ENCODE data around the gene DNAJC7.

The DNAJC7 gene

DNA sequence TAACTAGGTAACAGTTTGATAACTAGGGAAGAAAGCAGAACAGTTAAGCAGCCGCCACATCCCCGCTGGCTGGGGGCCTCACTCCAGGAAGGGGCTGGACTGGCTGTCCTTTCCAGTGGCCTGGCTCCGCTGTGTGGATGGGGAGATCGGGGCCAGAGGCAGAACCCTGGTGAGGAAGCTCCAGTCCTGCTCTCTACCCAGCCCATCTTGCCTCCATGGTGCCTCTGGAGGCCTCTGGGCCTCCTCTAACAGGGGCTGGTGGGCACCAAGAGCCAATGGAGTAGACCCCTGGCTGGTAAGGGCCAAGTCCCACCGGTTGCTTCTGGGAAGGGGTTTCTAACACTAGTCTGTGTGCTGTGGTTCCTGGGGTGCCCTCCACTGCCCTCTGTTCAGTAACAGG, 42.6 kb downstream of the DNAJC7 start:
- no peak for DNase-seq

DNA sequence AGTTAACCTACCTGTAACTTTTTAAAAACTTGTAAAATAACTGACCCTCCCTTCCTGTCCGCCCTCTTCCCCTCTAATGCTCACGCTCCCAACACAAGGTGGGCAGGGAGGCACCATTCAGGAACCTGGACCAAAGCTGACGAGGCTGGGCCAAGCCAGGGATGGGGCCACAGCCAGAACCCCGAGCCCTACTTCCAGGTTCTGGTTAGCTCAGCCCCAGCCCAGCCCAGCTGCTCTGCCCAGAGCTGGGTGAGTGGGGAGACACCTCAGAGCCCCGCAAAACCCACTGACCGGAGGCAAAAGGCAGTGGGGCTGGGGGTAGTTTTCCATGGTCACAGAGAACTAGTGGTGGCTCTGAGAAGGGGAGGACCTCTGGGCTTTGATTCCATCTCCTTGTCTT, 43.2 kb downstream of the DNAJC7 start:
- DNase-seq: no peak

DNA sequence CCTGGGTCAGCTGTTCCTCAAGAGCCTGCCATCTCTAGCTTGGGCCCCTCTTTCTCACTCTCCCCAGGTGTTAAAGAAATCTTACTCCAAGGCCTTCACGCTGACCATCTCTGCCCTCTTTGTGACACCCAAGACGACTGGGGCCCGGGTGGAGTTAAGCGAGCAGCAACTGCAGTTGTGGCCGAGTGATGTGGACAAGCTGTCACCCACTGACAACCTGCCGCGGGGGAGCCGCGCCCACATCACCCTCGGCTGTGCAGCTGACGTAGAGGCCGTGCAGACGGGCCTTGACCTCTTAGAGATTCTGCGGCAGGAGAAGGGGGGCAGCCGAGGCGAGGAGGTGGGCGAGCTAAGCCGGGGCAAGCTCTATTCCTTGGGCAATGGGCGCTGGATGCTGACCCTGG, 43.8 kb downstream of the DNAJC7 start:
- no peak for DNase-seq

DNA sequence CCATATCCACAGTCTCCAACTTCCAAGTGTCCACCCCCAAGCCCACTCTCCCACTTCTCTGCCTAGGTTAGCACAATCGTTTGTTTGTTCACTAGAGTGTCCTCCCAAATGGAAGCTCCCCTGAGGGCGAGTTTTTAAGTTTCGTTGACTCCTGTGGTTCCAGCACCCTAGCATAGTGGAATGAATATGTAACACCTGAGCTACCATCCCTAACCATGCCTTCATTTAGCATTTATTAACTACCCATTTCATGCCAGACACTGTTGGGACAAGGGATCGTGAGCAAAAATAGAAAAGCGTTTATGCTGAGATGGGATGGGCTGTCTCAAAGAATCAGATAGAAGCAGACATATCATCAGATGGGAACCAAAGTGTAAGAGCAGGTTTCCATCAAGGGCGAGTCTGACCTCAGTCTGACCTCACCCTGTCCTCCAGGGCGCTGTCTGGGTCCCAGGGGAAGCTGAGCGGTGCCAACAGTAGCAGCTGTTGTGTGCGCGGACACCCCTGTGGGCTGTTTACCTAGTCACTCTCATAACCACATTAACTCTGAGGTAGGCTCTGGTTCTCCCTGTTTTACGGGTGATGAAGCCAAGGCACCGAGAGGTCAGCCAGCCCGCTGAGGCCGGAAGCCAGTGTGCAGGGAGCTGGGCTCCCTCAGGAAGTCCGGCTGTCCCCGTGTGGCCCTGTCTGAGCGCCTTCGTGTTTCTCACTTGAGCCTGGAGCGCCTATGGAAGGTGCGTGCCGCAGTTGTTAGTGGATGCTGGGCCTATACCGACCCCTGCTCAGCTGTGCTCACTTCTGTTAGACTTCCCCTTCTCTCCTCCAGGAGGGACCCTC, 44.5 kb downstream of the DNAJC7 start:
- no peak for DNase-seq

DNA sequence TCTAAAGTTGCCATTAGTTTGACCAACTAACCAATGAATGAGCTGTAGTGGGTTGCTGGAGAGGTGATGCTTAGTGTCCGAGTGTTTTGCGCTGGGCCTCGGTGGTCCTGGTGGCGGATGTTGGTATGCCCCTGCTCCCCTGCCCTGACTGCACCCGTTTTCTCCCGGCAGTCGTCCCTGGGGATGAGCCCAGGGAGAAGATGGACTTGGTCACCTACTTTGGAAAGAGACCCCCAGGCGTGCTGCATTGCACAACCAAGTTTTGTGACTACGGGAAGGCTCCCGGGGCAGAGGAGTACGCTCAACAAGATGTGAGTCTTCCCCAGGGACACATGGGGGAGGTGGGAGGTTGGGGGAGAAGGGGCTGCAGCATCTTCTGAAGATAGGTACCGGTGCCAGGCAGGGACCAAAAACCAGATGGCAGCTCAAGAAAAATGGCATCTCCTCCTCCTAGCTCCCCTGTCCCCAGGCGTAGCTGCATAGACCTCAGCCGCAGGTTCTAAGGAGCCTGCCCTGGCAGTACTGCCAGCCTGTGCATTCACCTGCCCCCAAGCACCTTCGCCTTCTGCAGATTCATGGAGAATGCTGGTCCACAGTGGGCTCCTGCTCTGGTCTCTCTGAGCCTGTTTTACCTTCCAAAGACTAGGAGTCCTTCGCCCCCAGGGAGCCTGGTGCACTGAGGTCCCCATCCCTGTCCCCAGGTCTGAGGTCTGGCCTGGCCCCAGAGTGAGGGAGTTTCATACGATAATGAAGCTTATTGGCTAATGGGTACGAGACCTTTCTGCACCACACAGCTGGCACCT, 45.3 kb downstream of the DNAJC7 start:
- no peak for DNase-seq

DNA sequence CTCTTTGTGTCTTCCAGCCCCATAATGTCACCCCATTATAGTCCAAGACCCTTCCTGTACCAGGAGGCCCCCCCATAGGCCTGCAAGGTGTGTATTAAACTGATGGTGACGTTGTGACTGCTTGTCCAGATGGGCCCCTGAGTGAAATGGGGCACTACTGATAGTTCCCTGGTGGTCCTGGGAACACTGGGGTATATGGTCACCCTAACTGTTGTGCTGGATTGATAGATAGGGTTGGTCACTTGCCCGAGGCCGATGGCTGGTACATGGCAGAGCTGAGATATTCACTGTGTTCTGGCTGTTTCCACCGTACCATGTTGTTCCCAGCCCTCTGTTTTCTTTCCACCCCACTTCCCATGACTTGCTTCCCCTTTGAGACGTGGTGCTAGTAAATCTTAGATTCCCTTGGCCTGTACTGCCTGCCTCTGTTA, 46.3 kb downstream of the DNAJC7 start:
- DNase-seq: no peak

DNA sequence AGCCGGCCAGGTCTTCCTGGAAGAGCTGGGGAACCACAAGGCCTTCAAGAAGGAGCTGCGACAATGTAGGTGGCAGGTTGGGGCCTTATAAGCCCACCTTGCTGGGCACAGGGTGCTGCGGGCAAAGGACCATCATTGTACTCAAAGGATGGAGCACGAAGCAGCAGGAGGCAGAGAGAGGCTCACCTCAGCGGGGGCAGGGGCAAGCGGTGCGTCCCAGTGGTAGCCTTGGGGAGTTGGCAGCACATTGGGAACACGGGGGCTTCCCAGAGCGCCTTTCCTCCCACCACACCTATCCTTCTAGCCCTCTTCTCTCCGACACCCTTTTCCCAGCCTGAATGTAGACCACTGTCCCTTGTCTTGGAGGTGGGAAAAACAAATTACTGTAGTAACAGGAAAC, 48.6 kb downstream of the DNAJC7 start:
- no peak for DNase-seq

DNA sequence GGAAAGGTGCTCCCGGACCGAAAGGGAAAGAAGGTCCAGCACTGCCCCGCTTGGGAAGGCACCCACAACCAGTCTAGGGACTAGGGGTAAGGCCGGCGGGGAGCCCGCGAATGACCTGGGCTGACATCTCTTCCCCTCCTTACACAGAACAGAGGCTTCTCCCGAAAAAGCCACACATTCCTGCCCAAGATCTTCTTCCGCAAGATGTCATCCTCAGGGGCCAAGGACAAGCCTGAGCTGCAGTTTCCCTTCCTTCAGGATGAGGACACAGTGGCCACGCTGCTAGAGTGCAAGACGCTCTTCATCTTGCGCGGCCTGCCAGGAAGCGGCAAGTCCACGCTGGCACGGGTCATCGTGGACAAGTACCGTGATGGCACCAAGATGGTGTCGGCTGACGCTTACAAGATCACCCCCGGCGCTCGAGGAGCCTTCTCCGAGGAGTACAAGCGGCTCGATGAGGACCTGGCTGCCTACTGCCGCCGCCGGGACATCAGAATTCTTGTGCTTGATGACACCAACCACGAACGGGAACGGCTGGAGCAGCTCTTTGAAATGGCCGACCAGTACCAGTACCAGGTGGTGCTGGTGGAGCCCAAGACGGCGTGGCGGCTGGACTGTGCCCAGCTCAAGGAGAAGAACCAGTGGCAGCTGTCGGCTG, 49.2 kb downstream of the DNAJC7 start:
- DNase-seq: no peak

DNA sequence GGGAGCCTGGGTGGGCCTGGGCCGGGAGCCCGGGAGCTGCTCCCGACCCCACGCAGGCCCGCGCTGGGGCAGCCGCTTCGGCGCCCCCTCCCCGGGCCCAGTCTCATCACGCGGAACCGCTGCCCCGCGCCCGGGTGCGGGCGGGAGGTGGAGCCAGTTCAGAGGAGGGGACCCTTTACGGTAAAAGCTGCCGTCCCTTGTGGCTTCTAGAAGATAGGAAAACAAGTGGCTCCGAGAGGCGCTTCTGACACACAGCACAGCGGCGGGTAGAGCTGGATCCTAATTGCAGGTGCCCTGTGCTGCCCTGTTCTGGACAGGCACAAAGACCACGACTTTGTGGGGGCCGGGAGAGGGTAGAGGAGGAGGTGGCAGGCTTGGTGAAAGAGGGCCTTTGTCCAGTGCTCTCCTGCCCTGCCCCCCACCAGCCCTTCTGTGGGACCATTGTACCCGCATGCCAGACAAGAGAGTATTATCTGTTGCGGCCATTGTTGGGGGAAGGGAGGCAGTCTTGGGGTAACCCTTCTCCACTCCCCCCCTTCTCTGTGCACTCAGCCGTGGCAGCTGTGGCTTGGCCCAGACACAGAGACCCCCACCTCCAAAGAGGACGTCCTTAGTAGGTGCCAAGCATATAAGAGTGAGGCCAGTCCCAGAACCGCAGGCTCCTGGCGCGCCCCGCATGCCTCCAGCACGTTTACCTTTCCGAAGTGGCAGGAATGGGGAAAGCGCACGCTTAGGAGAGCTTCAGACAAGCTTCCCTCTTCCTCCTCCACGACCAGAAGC, 49.9 kb downstream of the DNAJC7 start:
- peak; percentile 46 for DNase-seq

DNA sequence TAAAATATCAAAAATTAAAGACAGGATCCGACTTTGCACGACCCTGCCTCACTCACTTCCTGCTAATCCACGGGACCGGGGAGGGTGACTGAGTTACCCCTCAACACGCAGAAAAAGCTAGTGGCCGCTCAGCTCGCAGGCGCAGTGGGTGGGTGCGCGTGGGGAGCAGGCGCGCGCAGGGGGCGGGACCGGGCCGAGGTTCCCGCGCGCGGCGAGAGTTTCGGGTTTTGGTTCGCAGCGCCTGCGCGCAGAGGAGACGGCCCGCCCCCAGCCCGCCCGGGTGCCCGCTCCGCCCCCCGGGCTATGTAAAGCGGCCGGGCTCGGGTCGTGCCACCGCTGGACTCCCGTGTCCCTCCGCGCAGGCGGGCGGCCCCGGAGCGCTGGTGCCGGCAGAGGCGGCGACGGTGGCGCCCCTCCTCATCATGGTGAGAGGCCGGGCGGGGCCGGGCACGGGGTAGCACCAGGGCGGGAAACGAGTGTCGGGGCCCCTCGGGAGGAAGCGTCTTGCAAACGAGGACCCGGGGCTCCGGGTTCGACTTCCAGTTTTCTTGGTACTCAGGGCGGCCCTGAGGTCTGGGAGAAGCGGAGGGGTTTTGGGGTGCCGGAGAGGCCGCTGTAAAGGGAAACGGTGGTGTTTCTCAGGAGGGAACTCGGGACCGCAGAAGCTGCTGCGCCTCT, 50.6 kb downstream of the DNAJC7 start, which contains the start of gene CNP:
TSS of gene CNP (plus strand) at position 333 of the 678 bp plus-strand sequence. CDS start at position 423, 90 bp downstream.
- DNase-seq: peak; percentile 93

DNA sequence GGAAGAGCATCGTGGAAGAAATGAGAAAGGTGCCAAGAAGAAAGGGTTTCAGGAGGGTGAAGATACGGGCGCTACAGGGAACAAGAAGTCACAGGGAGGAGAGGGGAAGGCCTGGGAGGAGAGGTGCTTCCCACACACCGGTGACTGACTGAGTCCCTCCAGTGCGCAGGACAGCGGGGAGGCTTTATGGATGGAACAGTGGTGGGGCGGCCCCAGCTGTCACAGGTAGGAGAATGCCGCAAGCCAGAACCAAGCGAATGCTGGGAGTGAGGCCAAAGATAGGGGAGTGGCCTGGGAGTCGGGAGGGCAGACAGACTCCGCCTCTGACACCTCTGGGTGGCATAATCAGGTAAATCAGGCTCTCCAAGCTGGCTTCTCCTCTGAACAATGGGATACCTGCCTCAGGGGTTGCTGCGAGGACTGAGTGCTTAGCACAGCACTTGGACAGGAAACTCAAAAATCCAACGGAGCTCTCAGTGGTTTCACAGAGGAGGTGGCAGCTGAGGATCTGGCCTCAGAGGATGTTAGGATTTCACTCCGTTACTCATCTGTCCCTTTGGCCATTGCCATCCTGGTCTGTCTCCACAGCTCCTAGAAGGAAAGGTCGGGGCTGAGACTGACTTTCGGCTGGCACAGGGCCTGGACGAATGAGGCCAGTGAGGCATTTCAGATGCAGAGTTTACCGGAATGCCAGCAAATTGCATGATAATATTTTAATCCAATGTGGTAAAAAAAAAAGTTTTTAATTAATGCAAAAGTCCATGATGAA, 51.4 kb downstream of the DNAJC7 start:
- no peak for DNase-seq

DNA sequence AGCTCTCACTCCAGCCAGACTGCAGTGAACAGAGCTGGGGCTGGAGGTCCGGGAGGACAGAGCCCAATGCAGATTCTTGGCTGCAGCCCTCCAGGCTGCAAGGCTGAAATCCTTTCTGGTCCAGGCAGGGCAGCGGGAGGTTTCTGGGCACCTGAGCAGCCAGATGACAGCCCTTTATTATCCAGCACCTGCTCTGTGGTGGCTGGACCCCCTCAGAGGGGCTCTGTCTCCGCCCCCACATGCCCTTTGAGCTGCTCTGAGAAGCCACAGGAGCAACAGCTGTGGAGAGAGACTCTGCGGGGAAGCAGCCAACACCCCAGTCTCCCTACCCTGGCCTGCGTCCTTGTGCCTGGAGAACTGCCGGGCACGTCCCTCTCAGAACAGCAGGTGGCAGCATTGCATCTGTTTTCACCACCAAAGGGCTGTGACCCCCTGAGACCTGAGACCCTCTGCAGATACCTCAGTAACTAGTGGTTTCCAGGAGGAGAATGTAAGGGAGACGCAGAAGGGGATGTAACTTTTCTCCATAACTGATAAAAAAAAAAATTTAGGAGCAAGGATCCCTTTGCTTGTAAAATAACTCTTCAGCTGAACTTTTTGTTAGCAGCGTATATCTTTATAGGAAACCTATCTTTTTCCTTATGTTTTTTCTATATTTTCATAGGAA, 54.3 kb downstream of the DNAJC7 start:
- peak; percentile 88 for DNase-seq

DNA sequence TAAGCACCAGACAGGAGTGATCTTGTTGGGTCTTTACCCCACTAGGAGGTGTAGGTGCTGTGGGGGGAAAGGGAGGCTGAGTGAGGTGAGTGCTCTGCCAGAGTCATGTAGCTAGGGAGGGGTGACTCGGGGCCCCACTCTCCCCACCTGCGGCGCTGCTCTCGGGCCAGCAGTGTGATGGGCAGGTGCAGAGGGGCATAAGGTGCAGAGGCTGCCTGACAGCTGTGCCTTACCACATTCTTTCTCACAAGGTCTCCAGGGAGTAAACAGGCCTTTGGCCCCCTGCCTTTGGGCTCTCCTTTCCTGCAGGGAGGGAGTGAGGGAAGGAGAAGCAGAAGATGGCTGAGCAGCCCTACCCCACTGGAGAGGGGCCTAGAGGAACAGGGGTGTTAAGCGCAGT, 55.1 kb downstream of the DNAJC7 start:
- no peak for DNase-seq

DNA sequence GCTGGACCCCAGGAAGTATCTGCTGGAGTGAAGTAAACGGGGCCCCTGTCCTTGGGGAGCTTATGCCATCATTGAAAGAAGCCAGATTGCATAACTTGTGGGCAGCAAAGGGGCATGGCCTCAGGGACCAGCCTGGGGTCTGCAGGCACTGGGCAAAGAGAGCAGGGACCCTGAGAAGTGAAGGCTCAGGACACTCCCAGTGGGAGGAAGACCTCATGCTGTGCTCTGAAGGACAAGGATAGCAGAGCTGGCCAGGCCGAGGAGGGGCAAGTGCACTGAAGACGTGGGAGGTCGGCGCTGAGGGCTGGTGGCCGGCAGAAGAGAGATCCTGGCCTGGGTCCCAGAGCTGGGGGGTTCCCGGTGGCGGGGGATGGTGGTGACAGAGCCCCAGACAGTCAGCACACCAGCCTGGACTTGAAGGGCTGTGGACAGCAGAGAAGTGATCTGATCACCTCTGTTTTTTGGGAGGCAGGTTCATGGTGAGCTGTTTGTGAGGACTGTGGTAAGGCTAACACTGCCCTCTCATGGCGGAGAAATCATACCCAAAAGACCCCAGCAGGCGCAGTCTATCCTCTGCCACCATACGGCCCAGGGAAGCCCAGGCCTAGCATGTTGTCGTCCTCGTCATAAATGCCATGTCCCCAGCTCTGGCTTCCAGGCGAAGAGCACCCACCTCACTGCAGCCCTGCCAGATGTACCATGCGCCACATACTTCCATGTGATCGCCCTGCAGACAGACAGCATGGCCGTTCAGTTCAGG, 57.7 kb downstream of the DNAJC7 start:
- DNase-seq: no peak

DNA sequence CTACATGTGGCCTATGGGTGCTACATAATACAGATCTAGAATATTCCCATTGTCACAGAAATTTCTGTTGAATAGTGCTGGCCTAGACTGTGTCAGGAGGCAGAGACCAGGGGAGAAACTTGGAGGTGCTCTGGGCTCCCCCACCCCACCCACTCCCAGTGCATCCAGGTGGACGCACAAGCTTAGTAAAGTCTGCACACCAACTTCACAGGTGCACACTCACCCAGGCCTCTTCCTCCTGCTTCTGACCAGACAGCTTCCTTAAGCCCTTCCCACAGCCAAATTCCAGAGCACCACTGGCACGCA, 58.3 kb downstream of the DNAJC7 start:
- DNase-seq: no peak

DNA sequence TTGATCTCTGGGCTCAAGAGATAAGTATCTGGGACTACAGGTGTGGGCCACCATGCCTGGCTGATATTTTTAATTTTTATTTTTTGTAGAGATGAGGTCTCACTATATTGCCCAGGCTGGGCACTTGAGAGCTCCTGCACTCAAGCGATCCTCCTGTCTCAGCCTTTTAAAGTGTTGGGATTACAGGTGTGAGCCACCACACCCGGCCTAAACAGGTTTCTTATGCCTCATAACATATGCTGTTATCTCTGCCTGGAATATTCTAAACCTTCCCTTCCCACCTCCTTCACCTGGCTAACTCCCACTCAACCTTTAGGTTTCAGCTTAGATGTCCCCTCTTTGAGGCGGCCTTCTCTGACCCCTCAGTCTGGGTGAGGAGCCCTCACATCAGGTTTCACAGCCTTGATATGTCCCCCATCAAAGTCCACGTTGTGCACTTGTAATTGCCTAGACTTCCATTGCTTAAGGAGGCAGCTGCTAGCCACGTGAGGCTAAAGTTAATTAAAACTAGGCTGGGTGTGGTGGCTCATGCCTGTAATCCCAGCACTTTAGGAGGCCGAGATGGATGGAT, 59.3 kb downstream of the DNAJC7 start:
- DNase-seq: no peak

DNA sequence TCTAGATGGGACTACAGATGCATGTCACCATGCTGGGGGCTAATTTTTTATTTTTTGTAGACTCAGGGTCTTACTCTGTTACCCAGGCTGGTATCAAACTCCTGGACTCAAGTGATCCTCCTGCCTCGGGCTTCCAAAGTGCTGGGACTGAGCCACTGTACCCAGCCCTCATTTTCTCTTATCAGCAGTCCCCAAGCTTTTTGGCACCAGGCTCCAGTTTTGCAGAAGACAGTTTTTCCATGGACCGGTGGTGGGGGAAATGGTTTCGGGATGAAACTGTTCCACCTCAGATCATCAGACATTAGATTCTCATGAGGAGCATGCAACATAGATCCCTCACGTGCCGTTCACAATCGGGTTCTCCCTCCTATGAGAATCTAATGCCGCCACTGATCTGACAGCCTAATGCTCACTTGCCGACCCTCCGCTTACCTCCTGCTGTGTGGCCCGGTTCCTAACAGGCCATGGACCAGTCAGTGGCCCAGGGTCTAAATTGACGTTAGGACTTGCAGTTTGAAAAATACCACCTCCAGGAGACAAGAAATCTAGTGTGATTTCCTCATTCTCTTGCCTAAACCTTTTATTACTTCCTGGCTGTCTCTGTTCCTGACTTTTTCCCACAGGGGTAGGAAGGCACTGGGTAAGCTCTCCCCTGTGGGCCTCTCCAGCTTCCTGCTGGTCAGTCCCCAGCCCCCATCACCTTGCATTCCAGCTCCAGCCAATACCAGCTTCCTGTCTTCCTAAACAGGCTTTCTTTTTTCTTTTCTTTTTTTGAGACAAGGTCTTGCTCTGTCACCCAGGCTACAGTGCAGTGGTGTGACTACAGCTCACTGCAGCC, 60.0 kb downstream of the DNAJC7 start:
- DNase-seq: no peak

DNA sequence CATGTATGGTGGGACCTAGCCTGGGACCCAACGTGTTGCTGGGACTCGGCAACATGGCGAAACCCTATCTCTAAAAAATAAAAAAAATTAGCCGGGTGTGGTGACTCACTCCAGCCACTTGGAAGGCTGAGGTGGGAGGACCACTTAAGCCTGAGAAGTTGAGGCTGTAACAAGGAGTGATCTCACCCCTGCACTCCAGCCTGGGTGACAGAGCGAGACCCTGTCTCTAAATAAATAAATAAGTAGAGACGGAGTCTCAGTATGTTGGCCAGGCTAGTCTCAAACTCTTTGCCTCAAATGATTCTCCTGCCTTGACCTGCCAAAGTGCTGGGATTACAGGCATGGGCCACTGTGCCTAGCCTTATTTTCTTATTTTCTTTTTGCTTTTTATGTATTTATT, 60.7 kb downstream of the DNAJC7 start:
- DNase-seq: no peak
